ENCODE results near the gene PRKN. TPM values are rescaled to one million over a fixed set of nuclear protein-coding genes. Genes with fewer than 3 reads are reported as not detected.

Gene PRKN
- total and polyA plus RNA-seq, 9 of the 15 experiments (the other 6 are each of a cell fraction or from before 2014, with no cell fraction given), result 0.03 to 0.96 (median 0.15) TPM; not detected in 2

- H3K4me3 ChIP-seq, result no peak overlapping the region
- no peaks in the 10 kb centered on the region for H3K9me1 ChIP-seq (ENCODE audit: control insufficient read depth, insufficient read depth, low read length)
- POLR2A ChIA-PET, result no interaction called here
- FAIRE-seq (no peak), ATAC-seq (no peak), DNase-seq (ENCODE audit: extremely low read depth in 1 of 4, low spot score in 3 of 4) (no peak)
- H3K4me1 ChIP-seq (replicated peaks in 1 of 2; ENCODE audit: control insufficient read depth in 2 of 2, insufficient read depth in 2 of 2, low read length in 2 of 2), result no peaks in the 10 kb centered on the region
- no peak overlapping the region for H2AFZ ChIP-seq (ENCODE audit: low read depth, low read length)
- TF ChIP-seq, protein P1, sequence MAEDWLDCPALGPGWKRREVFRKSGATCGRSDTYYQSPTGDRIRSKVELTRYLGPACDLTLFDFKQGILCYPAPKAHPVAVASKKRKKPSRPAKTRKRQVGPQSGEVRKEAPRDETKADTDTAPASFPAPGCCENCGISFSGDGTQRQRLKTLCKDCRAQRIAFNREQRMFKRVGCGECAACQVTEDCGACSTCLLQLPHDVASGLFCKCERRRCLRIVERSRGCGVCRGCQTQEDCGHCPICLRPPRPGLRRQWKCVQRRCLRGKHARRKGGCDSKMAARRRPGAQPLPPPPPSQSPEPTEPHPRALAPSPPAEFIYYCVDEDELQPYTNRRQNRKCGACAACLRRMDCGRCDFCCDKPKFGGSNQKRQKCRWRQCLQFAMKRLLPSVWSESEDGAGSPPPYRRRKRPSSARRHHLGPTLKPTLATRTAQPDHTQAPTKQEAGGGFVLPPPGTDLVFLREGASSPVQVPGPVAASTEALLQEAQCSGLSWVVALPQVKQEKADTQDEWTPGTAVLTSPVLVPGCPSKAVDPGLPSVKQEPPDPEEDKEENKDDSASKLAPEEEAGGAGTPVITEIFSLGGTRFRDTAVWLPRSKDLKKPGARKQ (CRISPR knock-in tag; IDR thresholded peaks at IDR 0.05), result no peak
- no peak for TF ChIP-seq SMARCA5 (IDR thresholded peaks at IDR 0.05)
- TF ChIP-seq DMBX1 (CRISPR knock-in tag; IDR thresholded peaks at IDR 0.05; ENCODE audit: borderline replicate concordance), result no peak
- no peak for TF ChIP-seq CEBPZ (IDR thresholded peaks at IDR 0.05; ENCODE audit: borderline replicate concordance, low read depth, low read length)
- no peak for TF ChIP-seq E2F3 (CRISPR knock-in tag; IDR thresholded peaks at IDR 0.05)
- no peak for TF ChIP-seq RAD51 (IDR thresholded peaks at IDR 0.05; ENCODE audit: borderline replicate concordance, low read depth)
- TF ChIP-seq ZNF253 (CRISPR knock-in tag; conservative IDR thresholded peaks at IDR 0.05), result no peak
- TF ChIP-seq, protein P2, sequence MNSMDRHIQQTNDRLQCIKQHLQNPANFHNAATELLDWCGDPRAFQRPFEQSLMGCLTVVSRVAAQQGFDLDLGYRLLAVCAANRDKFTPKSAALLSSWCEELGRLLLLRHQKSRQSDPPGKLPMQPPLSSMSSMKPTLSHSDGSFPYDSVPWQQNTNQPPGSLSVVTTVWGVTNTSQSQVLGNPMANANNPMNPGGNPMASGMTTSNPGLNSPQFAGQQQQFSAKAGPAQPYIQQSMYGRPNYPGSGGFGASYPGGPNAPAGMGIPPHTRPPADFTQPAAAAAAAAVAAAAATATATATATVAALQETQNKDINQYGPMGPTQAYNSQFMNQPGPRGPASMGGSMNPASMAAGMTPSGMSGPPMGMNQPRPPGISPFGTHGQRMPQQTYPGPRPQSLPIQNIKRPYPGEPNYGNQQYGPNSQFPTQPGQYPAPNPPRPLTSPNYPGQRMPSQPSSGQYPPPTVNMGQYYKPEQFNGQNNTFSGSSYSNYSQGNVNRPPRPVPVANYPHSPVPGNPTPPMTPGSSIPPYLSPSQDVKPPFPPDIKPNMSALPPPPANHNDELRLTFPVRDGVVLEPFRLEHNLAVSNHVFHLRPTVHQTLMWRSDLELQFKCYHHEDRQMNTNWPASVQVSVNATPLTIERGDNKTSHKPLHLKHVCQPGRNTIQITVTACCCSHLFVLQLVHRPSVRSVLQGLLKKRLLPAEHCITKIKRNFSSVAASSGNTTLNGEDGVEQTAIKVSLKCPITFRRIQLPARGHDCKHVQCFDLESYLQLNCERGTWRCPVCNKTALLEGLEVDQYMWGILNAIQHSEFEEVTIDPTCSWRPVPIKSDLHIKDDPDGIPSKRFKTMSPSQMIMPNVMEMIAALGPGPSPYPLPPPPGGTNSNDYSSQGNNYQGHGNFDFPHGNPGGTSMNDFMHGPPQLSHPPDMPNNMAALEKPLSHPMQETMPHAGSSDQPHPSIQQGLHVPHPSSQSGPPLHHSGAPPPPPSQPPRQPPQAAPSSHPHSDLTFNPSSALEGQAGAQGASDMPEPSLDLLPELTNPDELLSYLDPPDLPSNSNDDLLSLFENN (IDR thresholded peaks at IDR 0.05; ENCODE audit: low read depth in 2 of 2, low read length in 2 of 2), result no peak
- no peak for TF ChIP-seq POLR3G (IDR thresholded peaks at IDR 0.05; ENCODE audit: extremely low read depth, insufficient read length, insufficient replicate concordance)
- H3K27ac ChIP-seq (ENCODE audit: extremely low read depth, low read depth, low read length), result no peak overlapping the region
- intact Hi-C loops (cut with micrococcal nuclease), result no loop called here
- WGBS (ENCODE audit: insufficient coverage, low coverage, missing lambda C conversion rate), result 0% methylated on average over 4 of the region's 4 CpGs
- no peak overlapping the region for H3K9ac ChIP-seq (ENCODE audit: insufficient read depth in 1 of 2, low read depth in 2 of 2, low read length in 2 of 2)
- no peaks in the 10 kb centered on the region for H3K27me3 ChIP-seq (ENCODE audit: control insufficient read depth in 2 of 2, insufficient read depth in 2 of 2, low read length in 2 of 2)
- H3K4me2 ChIP-seq (ENCODE audit: insufficient read depth, low read length), result no peak overlapping the region
- BruUV-seq (replicated peaks), result no TSS peak
- in situ Hi-C loops (cut with MboI), result no loop called here
- no peaks in the 10 kb centered on the region for H3K79me2 ChIP-seq (ENCODE audit: control insufficient read depth, insufficient read depth, low read length)
- H4K20me1 ChIP-seq (replicated peaks; ENCODE audit: control insufficient read depth, insufficient read depth, low read length), result no peaks in the 10 kb centered on the region
- CTCF ChIA-PET (ENCODE audit: low intra/inter-chr PET ratio), result no interaction called here
- 0 out of 2 replicates have a peak, but pooled peaks cover 3% of the 10 kb centered on the region for H3K9me3 ChIP-seq (replicated peaks; ENCODE audit: control insufficient read depth, insufficient read depth, low read depth, low read length)
- no peaks in the 10 kb centered on the region for H3K36me3 ChIP-seq (ENCODE audit: control insufficient read depth, insufficient read depth, low read length)
Measured at GRCh38 chr6:162154001-162154400, 573.6 kb downstream of the PRKN start.
